H9 (cell line): ENCODE results near the gene PA2G4. TPM values are rescaled to one million over a fixed set of nuclear protein-coding genes. Genes with fewer than 3 reads are reported as not detected.

Experiments used
- DNase-seq: peaks from one replicate; pipeline ENCODE4 v3.0.0-alpha.2; 2017
- H2AFZ ChIP-seq: one replicate; pipeline ENCODE4 v1.6.1; 2013; ENCODE audit warnings: mild to moderate bottlenecking, low read length, control low read depth, moderate library complexity
- H2AK5ac ChIP-seq: 2 replicates; pipeline ENCODE4 v1.6.1; 2013; ENCODE audit warnings: low read length, control low read depth, mixed read lengths; ENCODE audit not compliant: insufficient read length
- H2BK120ac ChIP-seq: one replicate; pipeline ENCODE4 v1.6.1; 2013; ENCODE audit warnings: low read depth, mild to moderate bottlenecking, low read length, control low read depth, inconsistent platforms; ENCODE audit not compliant: poor library complexity, severe bottlenecking
- H2BK12ac ChIP-seq: 2 replicates; pipeline ENCODE4 v1.6.1; 2013; ENCODE audit warnings: low read length, control low read depth, mixed read lengths, low read depth; ENCODE audit not compliant: insufficient read length
- H2BK15ac ChIP-seq: 2 replicates; pipeline ENCODE4 v1.6.1; 2013; ENCODE audit warnings: low read depth, low read length, control low read depth
- H2BK20ac ChIP-seq: one replicate; pipeline ENCODE4 v1.6.1; 2013; ENCODE audit warnings: low read depth, mild to moderate bottlenecking, low read length, control low read depth, inconsistent platforms; ENCODE audit not compliant: poor library complexity, severe bottlenecking
- H2BK5ac ChIP-seq: 2 replicates; pipeline ENCODE4 v1.6.1; 2013; ENCODE audit warnings: low read length, control low read depth, mixed read lengths; ENCODE audit not compliant: insufficient read length
- H3K14ac ChIP-seq: 2 replicates; pipeline ENCODE4 v1.6.1; 2013; ENCODE audit warnings: low read length, control low read depth; ENCODE audit not compliant: insufficient read depth
- H3K18ac ChIP-seq: 2 replicates; pipeline ENCODE4 v1.6.1; 2013; ENCODE audit warnings: low read depth, mild to moderate bottlenecking, mixed read lengths, low read length, control low read depth; ENCODE audit not compliant: insufficient read length
- H3K23ac ChIP-seq: 2 replicates; pipeline ENCODE4 v1.6.1; 2013; ENCODE audit warnings: low read length, control low read depth, mixed read lengths, low read depth; ENCODE audit not compliant: insufficient read length
- H3K23me2 ChIP-seq: 2 replicates; pipeline ENCODE4 v1.6.1; 2013; ENCODE audit warnings: low read depth, mild to moderate bottlenecking, mixed read lengths, low read length, control low read depth; ENCODE audit not compliant: insufficient read length, poor library complexity, severe bottlenecking
- H3K27ac ChIP-seq: 2 replicates; pipeline ENCODE4 v1.5.1; 2013; ENCODE audit warnings: low read length, control low read depth, mixed read lengths, low read depth; ENCODE audit not compliant: insufficient read length
- H3K27me3 ChIP-seq: 2 replicates; pipeline ENCODE4 v1.6.1; 2013; ENCODE audit warnings: low read length, control low read depth, inconsistent platforms; ENCODE audit not compliant: insufficient read depth
- H3K4ac ChIP-seq: 2 replicates; pipeline ENCODE4 v1.6.1; 2013; ENCODE audit warnings: low read depth, mild to moderate bottlenecking, control low read depth, inconsistent platforms, low read length, moderate library complexity
- H3K4me1 ChIP-seq: 2 replicates; pipeline ENCODE4 v1.6.1; 2013; ENCODE audit warnings: low read length, control low read depth, inconsistent platforms; ENCODE audit not compliant: insufficient read depth
- H3K4me2 ChIP-seq: 2 replicates; pipeline ENCODE4 v1.6.1; 2013; ENCODE audit warnings: low read length, control low read depth, mixed read lengths; ENCODE audit not compliant: insufficient read length, insufficient read depth
- H3K56ac ChIP-seq: 2 replicates; pipeline ENCODE4 v1.6.1; 2013; ENCODE audit warnings: low read depth, mild to moderate bottlenecking, mixed read lengths, low read length, control low read depth; ENCODE audit not compliant: insufficient read length
- H3K79me1 ChIP-seq: 2 replicates; pipeline ENCODE4 v1.6.1; 2013; ENCODE audit warnings: low read depth, mild to moderate bottlenecking, moderate library complexity, low read length, control low read depth, inconsistent platforms; ENCODE audit not compliant: insufficient read depth, poor library complexity, severe bottlenecking
- H3K79me2 ChIP-seq: 2 replicates; pipeline ENCODE4 v1.6.1; 2013; ENCODE audit warnings: low read length, control low read depth, inconsistent platforms; ENCODE audit not compliant: insufficient read depth
- H3K9ac ChIP-seq: 2 replicates; pipeline ENCODE4 v1.6.1; 2013; ENCODE audit warnings: low read length, control low read depth, mixed read lengths; ENCODE audit not compliant: insufficient read length; ENCODE audit errors: extremely low read depth
- H3K9me3 ChIP-seq: one replicate; pipeline ENCODE4 v1.6.1; 2013; ENCODE audit warnings: low read depth, low read length, inconsistent platforms; ENCODE audit not compliant: control insufficient read depth
- H3T11ph ChIP-seq: one replicate; pipeline ENCODE4 v1.6.1; 2013; ENCODE audit warnings: mild to moderate bottlenecking, low read length, control low read depth, inconsistent platforms
- H4K20me1 ChIP-seq: one replicate; pipeline ENCODE4 v1.6.1; 2013; ENCODE audit not compliant: control insufficient read depth, insufficient read length, insufficient read depth
- H4K5ac ChIP-seq: 2 replicates; pipeline ENCODE4 v1.6.1; 2013; ENCODE audit warnings: low read depth, mild to moderate bottlenecking, mixed read lengths, low read length, control low read depth; ENCODE audit not compliant: insufficient read length
- H4K8ac ChIP-seq: replicated peaks from 2 replicates; pipeline ENCODE4 v1.6.1; 2013; ENCODE audit warnings: low read length, control low read depth, mixed read lengths, low read depth; ENCODE audit not compliant: insufficient read length
- H4K91ac ChIP-seq: 2 replicates; pipeline ENCODE4 v1.6.1; 2013; ENCODE audit warnings: low read depth, mild to moderate bottlenecking, moderate library complexity, mixed read lengths, low read length, control low read depth; ENCODE audit not compliant: insufficient read length
- H3K27ac Mint-ChIP-seq, 3 experiments: 2 replicates in 2 of 3; 3 replicates in 1 of 3; pipeline ENCODE4 v1.8.0; 2020 to 2021; ENCODE audit warnings: mixed read lengths in 3 of 3, mild to moderate bottlenecking in 1 of 3, moderate library complexity in 1 of 3
- H3K27me3 Mint-ChIP-seq: 2 replicates; pipeline ENCODE4 v1.8.0; 2021; ENCODE audit warnings: low read depth, mild to moderate bottlenecking, moderate library complexity, mixed read lengths
- H3K36me3 Mint-ChIP-seq, 3 experiments: 2 replicates in 2 of 3; 3 replicates in 1 of 3; pipeline ENCODE4 v1.8.0; 2020 to 2021; ENCODE audit warnings: low read depth in 3 of 3, mixed read lengths in 3 of 3; ENCODE audit not compliant: insufficient read depth in 1 of 3
- H3K4me1 Mint-ChIP-seq, 2 experiments: 2 replicates each; pipeline ENCODE4 v1.8.0; 2020; ENCODE audit warnings: mixed read lengths in 2 of 2
- H3K4me3 Mint-ChIP-seq, 2 experiments: 2 replicates in 1 of 2; 3 replicates in 1 of 2; pipeline ENCODE4 v1.8.0; 2020 to 2021; ENCODE audit warnings: mild to moderate bottlenecking in 2 of 2, mixed read lengths in 2 of 2, moderate library complexity in 1 of 2
- H3K9me3 Mint-ChIP-seq, 2 experiments: 2 replicates in 1 of 2; 3 replicates in 1 of 2; pipeline ENCODE4 v1.8.0; 2020; ENCODE audit warnings: mild to moderate bottlenecking in 2 of 2, mixed read lengths in 2 of 2, moderate library complexity in 1 of 2
- WGBS: extraction: QIAGEN DNeasy Blood & Tissue Kit; methylation state at CpG from one replicate; pipeline ENCODE4 v1.1.7; 2013; ENCODE audit warnings: missing lambda C conversion rate, low lambda C conversion rate, mixed read lengths; ENCODE audit not compliant: insufficient read length; ENCODE audit errors: extremely low coverage; 5-methylcytosine and 5-hydroxymethylcytosine counted together
- total RNA-seq: library from RNA; stranded (reverse); gene quantifications from 2 replicates; pipeline ENCODE4 v1.2.1, GENCODE V29; 2021
- TF ChIP-seq, protein P1 (sequence below): fragments of 200-600 bp; sonication (generic); conservative IDR thresholded peaks from 3 replicates; pipeline ENCODE4 v1.8.0; 2021; ENCODE audit warnings: antibody characterized with exemption, mild to moderate bottlenecking

The PA2G4 gene
- total RNA-seq, 1 experiment from 2014 or later, result 248 TPM

DNA sequence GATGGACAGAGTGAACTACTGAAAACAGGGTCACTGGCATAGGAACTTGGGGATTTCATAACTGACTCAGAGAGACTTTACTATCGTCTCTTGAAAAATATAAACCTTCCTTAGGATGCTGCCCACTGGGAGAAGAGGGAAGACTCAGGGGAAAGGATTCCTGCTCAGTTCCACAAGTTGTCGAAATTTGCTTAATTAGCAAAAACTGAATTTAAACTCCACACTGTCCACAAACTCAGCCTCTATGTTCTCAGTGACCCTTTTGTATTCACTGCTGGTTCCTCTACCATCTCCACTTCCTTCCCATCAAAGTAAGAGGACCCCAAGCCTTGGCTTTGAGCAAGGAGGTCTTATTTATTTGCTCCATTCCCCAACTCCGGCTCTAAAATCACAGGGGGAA lies 40.9 kb downstream of the PA2G4 start:
- Histone ChIP-seq H3K4me2 (no peak overlapping the region), H3K14ac (no peak overlapping the region), H3K56ac (no peak overlapping the region), H3K9ac (no peak overlapping the region), H3K79me2 (no peaks in the 10 kb centered on the region), H4K8ac (no peak overlapping the region), H3T11ph (no peak overlapping the region), H2BK120ac (no peak overlapping the region), H2BK5ac (no peak overlapping the region), H3K18ac (no peak overlapping the region), H2BK20ac (no peak overlapping the region), H3K4me1 (no peaks in the 10 kb centered on the region), H3K9me3 (no peaks in the 10 kb centered on the region), H2AK5ac (no peak overlapping the region), H3K27ac (no peak overlapping the region), H2BK15ac (no peak overlapping the region), H3K23ac (no peak overlapping the region), H3K79me1 (no peaks in the 10 kb centered on the region), H2BK12ac (no peak overlapping the region), H4K5ac (no peak overlapping the region), H2AFZ (no peak overlapping the region), H4K20me1 (no peaks in the 10 kb centered on the region), H4K91ac (no peak overlapping the region), H3K23me2 (no peaks in the 10 kb centered on the region), H3K27me3 (no peaks in the 10 kb centered on the region), H3K4ac (no peak overlapping the region)
- Mint-ChIP-seq H3K27me3 (no peaks in the 10 kb centered on the region), H3K4me1 (no peaks in the 10 kb centered on the region), H3K4me3 (no peak overlapping the region), H3K9me3 (no peaks in the 10 kb centered on the region; a peak in 2 of 5 replicates), H3K36me3 (peaks cover 27 to 56% (median 56%) of the 10 kb centered on the region in 3 experiments), H3K27ac (no peak overlapping the region)
- WGBS, result no CpG with 5 or more reads among the region's 3 CpGs
- TF ChIP-seq, protein P1, sequence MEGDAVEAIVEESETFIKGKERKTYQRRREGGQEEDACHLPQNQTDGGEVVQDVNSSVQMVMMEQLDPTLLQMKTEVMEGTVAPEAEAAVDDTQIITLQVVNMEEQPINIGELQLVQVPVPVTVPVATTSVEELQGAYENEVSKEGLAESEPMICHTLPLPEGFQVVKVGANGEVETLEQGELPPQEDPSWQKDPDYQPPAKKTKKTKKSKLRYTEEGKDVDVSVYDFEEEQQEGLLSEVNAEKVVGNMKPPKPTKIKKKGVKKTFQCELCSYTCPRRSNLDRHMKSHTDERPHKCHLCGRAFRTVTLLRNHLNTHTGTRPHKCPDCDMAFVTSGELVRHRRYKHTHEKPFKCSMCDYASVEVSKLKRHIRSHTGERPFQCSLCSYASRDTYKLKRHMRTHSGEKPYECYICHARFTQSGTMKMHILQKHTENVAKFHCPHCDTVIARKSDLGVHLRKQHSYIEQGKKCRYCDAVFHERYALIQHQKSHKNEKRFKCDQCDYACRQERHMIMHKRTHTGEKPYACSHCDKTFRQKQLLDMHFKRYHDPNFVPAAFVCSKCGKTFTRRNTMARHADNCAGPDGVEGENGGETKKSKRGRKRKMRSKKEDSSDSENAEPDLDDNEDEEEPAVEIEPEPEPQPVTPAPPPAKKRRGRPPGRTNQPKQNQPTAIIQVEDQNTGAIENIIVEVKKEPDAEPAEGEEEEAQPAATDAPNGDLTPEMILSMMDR, result no peak
- DNase-seq, result no peak
